A549 (cell line): ENCODE results near the gene ENAH. TPM values are rescaled to one million over a fixed set of nuclear protein-coding genes. Genes with fewer than 3 reads are reported as not detected.

Experiments used
- ATAC-seq, 2 experiments: fragments of 200-7000 bp in 1 of 2; fragments of >200 bp in 1 of 2; cut with Nextera tagmentation in 1 of 2; cut with Tn5 transposase in 1 of 2; 3 replicates each; pipeline versions ENCODE4 v1.8.0 to v1.9.1; 2018 to 2020; ENCODE audit warnings: mild to moderate bottlenecking in 1 of 2, moderate library complexity in 1 of 2
- CTCF ChIA-PET: fragments of 300-600 bp; sonication (Branson Sonifier 250); formaldehyde crosslinking; extraction: SDS; loops from one replicate; lab custom pipeline; 2021; ENCODE audit warnings: antibody characterized with exemption, inconsistent platforms; lab: Yijun Ruan, JAX
- POLR2A ChIA-PET: fragments of 350-600 bp; formaldehyde crosslinking; extraction: SDS; loops from one replicate; lab custom pipeline; 2021; ENCODE audit warnings: antibody characterized with exemption, inconsistent platforms; lab: Yijun Ruan, JAX
- DNase-seq, 2 experiments: peaks; one replicate each; pipeline versions ENCODE4 v3.0.0 to v3.0.0-alpha.2; 2011 to 2016; ENCODE audit warnings: low read depth in 1 of 2, low spot score in 1 of 2
- FAIRE-seq: peaks from 2 replicates; lab custom pipeline; 2011; peaks lifted over from hg19 to GRCh38; lab: Jason Lieb, UNC
- H3K27ac ChIP-seq, 2 experiments: fragments of >200 bp; sonication (Bioruptor Twin); formaldehyde crosslinking; 3 replicates each; pipeline ENCODE4 v1.5.1; 2016 to 2017
- H3K4me1 ChIP-seq: fragments of >200 bp; sonication (Bioruptor Twin); formaldehyde crosslinking; 3 replicates; pipeline ENCODE4 v1.6.1; 2016
- H3K4me2 ChIP-seq: fragments of >200 bp; sonication (Bioruptor Twin); formaldehyde crosslinking; 3 replicates; pipeline ENCODE4 v1.6.1; 2016
- H3K4me3 ChIP-seq: fragments of >200 bp; sonication (Bioruptor Twin); formaldehyde crosslinking; 3 replicates; pipeline ENCODE4 v1.5.1; 2016
- H3K9me3 ChIP-seq: fragments of >200 bp; sonication (Bioruptor Twin); formaldehyde crosslinking; 3 replicates; pipeline ENCODE4 v1.6.1; 2016
- CBX2 ChIP-seq: fragments of 200-600 bp; sonication (generic); IDR thresholded peaks from 2 replicates; pipeline ENCODE4 v1.6.1; 2016; ENCODE audit warnings: low read depth, mild to moderate bottlenecking, borderline replicate concordance
- CBX8 ChIP-seq: fragments of 200-600 bp; sonication (generic); IDR thresholded peaks from 2 replicates; pipeline ENCODE4 v1.6.1; 2016
- CEBPB ChIP-seq, 2 experiments: fragments of >200 bp in 1 of 2; sonication (Bioruptor Twin) in 1 of 2; formaldehyde crosslinking in 1 of 2; IDR thresholded peaks; 2 replicates each; pipeline ENCODE4 v1.6.1; 2012 to 2016
- EHF ChIP-seq: fragments of 250-450 bp; sonication (Bioruptor Pico); IDR thresholded peaks from 2 replicates; pipeline ENCODE4 v1.5.0; 2020; ENCODE audit warnings: mild to moderate bottlenecking
- ELK1 ChIP-seq: fragments of 150-350 bp; IDR thresholded peaks from 2 replicates; pipeline ENCODE4 v1.6.1; 2014; ENCODE audit warnings: low read depth, mild to moderate bottlenecking, low read length
- ESRRA ChIP-seq: fragments of 150-350 bp; IDR thresholded peaks from 2 replicates; pipeline ENCODE4 v1.6.1; 2014; ENCODE audit warnings: mild to moderate bottlenecking, low read length, borderline replicate concordance
- FOSL2 ChIP-seq, 2 experiments: fragments of 450-650 bp in 1 of 2; fragments of >200 bp in 1 of 2; sonication (Bioruptor Twin) in 1 of 2; formaldehyde crosslinking; IDR thresholded peaks; 2 replicates each; pipeline versions ENCODE4 v1.5.0 to v1.6.1; 2016 to 2020; ENCODE audit warnings: mild to moderate bottlenecking in 1 of 2, moderate library complexity in 1 of 2
- HDAC2 ChIP-seq: fragments of 200-600 bp; sonication (generic); IDR thresholded peaks from 2 replicates; pipeline ENCODE4 v1.6.1; 2016
- HEYL ChIP-seq: fragments of 250-450 bp; sonication (Bioruptor Pico); IDR thresholded peaks from 2 replicates; pipeline ENCODE4 v1.8.0; 2021; ENCODE audit warnings: mild to moderate bottlenecking, moderate library complexity
- HOXB5 ChIP-seq: fragments of 250-450 bp; sonication (Bioruptor Pico); IDR thresholded peaks from 2 replicates; pipeline ENCODE4 v1.5.0; 2020; ENCODE audit warnings: mild to moderate bottlenecking, moderate library complexity
- JUN ChIP-seq, 2 experiments: fragments of >200 bp; sonication (Bioruptor Twin); formaldehyde crosslinking; IDR thresholded peaks; 2 replicates in 1 of 2; 3 replicates in 1 of 2; pipeline ENCODE4 v1.6.1; 2016 to 2017
- JUNB ChIP-seq: fragments of >200 bp; sonication (Bioruptor Twin); formaldehyde crosslinking; IDR thresholded peaks from 2 replicates; pipeline ENCODE4 v1.6.1; 2016
- MAFK ChIP-seq: fragments of 450-650 bp; IDR thresholded peaks from 2 replicates; pipeline ENCODE4 v1.6.1; 2014; ENCODE audit not compliant: partially characterized antibody
- RCOR1 ChIP-seq: fragments of 150-350 bp; IDR thresholded peaks from 2 replicates; pipeline ENCODE4 v1.6.1; 2014; ENCODE audit warnings: antibody characterized with exemption, low read length, low read depth
- TFCP2L1 ChIP-seq: fragments of 250-450 bp; sonication (Bioruptor Pico); IDR thresholded peaks from 2 replicates; pipeline ENCODE4 v1.5.0; 2021; ENCODE audit warnings: mild to moderate bottlenecking
- TP53 ChIP-seq: fragments of 250-450 bp; sonication (Bioruptor Pico); IDR thresholded peaks from 2 replicates; pipeline ENCODE4 v1.5.0; 2021; ENCODE audit warnings: mild to moderate bottlenecking, moderate library complexity
- ZFP36 ChIP-seq: fragments of 450-650 bp; IDR thresholded peaks from 2 replicates; pipeline ENCODE4 v1.6.1; 2014; ENCODE audit warnings: borderline replicate concordance; ENCODE audit not compliant: partially characterized antibody
- ZNF302 ChIP-seq: fragments of 250-450 bp; sonication (Bioruptor Pico); IDR thresholded peaks from 2 replicates; pipeline ENCODE4 v1.9.0; 2021; ENCODE audit warnings: inconsistent platforms, mild to moderate bottlenecking, moderate library complexity
- WGBS: methylation state at CpG from one replicate; pipeline ENCODE4 v1.1.6; 2017; ENCODE audit errors: missing lambda C conversion rate; 5-methylcytosine and 5-hydroxymethylcytosine counted together
- polyA plus RNA-seq, 4 experiments: library from polyadenylated mRNA; depleted of rRNA in 3 of 4; stranded (reverse); fragments of >200 nt; fragmentation: RNase III in 1 of 4; extraction: RNeasy Plus Mini Kit Qiagen cat#74134 plus additional on column Dnase treatment in 1 of 4; gene quantifications; 2 replicates in 3 of 4; 3 replicates in 1 of 4; pipeline ENCODE4 v1.2.3, GENCODE V29; 2011 to 2017
- TF ChIP-seq, protein P1 (sequence below): fragments of >200 bp; sonication (Bioruptor Twin); formaldehyde crosslinking; IDR thresholded peaks from 3 replicates; pipeline ENCODE4 v1.6.1; 2016
- TF ChIP-seq, protein P2 (sequence below): fragments of 450-650 bp; IDR thresholded peaks from 2 replicates; pipeline ENCODE4 v1.6.1; 2014; ENCODE audit warnings: antibody characterized with exemption
- TF ChIP-seq, protein P3 (sequence below): fragments of >200 bp; sonication (Bioruptor Twin); formaldehyde crosslinking; IDR thresholded peaks from 2 replicates; pipeline ENCODE4 v1.6.1; 2016
- TF ChIP-seq, protein P4 (sequence below): fragments of 200-600 bp; sonication (generic); IDR thresholded peaks from 2 replicates; pipeline ENCODE4 v1.6.1; 2016; ENCODE audit warnings: antibody characterized with exemption, mild to moderate bottlenecking, moderate library complexity

The ENAH gene
- polyA plus RNA-seq, 2 of the 4 experiments (the other 2 are of a cell fraction), result 142 to 155 TPM

GRCh38 chr1:225453797-225454648 lies 198.9 kb downstream of the ENAH start:
- DNase-seq (peak in 1 of 2 experiments; percentile 71), ATAC-seq (peak; percentile 70 to 71), FAIRE-seq (peak; percentile 28)
- under 1% methylated on average over 5 of the region's 5 CpGs for WGBS
- ChIA-PET POLR2A (no interaction called here), CTCF (interaction anchor here (0.9 to 13.1 kb wide), 6 partner anchors 9 to 478 kb away, joined by 3 to 138 read pairs (median 4); no protein-coding TSS in a partner anchor)
- TF ChIP-seq ZFP36 (no peak), FOSL2 (IDR thresholded peaks at IDR 0.05) (no peak), FOSL2 (CRISPR knock-in tag; IDR thresholded peaks at IDR 0.05) (peak; percentile 67), CBX8 (no peak), ZNF302 (CRISPR knock-in tag) (no peak), ESRRA (no peak), ELK1 (no peak), JUNB (peak; percentile 53; the same call in 1 of the 2 replicates), CEBPB (IDR thresholded peaks at IDR 0.05) (peak; percentile 75 to 89; a peak in 3 of 4 replicates), RCOR1 (no peak), TFCP2L1 (CRISPR knock-in tag) (no peak), HOXB5 (no peak), MAFK (no peak), JUN (IDR thresholded peaks at IDR 0.05) (peak; percentile 30 to 36; a peak in 1 of 5 replicates), EHF (CRISPR knock-in tag) (no peak), TP53 (no peak), CBX2 (no peak), HEYL (no peak), HDAC2 (no peak)
- TF ChIP-seq, protein P1, sequence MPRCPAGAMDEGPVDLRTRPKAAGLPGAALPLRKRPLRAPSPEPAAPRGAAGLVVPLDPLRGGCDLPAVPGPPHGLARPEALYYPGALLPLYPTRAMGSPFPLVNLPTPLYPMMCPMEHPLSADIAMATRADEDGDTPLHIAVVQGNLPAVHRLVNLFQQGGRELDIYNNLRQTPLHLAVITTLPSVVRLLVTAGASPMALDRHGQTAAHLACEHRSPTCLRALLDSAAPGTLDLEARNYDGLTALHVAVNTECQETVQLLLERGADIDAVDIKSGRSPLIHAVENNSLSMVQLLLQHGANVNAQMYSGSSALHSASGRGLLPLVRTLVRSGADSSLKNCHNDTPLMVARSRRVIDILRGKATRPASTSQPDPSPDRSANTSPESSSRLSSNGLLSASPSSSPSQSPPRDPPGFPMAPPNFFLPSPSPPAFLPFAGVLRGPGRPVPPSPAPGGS, result peak; percentile 35; the same call in 1 of the 3 replicates
- TF ChIP-seq, protein P2, sequence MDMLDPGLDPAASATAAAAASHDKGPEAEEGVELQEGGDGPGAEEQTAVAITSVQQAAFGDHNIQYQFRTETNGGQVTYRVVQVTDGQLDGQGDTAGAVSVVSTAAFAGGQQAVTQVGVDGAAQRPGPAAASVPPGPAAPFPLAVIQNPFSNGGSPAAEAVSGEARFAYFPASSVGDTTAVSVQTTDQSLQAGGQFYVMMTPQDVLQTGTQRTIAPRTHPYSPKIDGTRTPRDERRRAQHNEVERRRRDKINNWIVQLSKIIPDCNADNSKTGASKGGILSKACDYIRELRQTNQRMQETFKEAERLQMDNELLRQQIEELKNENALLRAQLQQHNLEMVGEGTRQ, result no peak
- TF ChIP-seq, protein P3, sequence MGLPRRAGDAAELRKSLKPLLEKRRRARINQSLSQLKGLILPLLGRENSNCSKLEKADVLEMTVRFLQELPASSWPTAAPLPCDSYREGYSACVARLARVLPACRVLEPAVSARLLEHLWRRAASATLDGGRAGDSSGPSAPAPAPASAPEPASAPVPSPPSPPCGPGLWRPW, result no peak
- TF ChIP-seq, protein P4, sequence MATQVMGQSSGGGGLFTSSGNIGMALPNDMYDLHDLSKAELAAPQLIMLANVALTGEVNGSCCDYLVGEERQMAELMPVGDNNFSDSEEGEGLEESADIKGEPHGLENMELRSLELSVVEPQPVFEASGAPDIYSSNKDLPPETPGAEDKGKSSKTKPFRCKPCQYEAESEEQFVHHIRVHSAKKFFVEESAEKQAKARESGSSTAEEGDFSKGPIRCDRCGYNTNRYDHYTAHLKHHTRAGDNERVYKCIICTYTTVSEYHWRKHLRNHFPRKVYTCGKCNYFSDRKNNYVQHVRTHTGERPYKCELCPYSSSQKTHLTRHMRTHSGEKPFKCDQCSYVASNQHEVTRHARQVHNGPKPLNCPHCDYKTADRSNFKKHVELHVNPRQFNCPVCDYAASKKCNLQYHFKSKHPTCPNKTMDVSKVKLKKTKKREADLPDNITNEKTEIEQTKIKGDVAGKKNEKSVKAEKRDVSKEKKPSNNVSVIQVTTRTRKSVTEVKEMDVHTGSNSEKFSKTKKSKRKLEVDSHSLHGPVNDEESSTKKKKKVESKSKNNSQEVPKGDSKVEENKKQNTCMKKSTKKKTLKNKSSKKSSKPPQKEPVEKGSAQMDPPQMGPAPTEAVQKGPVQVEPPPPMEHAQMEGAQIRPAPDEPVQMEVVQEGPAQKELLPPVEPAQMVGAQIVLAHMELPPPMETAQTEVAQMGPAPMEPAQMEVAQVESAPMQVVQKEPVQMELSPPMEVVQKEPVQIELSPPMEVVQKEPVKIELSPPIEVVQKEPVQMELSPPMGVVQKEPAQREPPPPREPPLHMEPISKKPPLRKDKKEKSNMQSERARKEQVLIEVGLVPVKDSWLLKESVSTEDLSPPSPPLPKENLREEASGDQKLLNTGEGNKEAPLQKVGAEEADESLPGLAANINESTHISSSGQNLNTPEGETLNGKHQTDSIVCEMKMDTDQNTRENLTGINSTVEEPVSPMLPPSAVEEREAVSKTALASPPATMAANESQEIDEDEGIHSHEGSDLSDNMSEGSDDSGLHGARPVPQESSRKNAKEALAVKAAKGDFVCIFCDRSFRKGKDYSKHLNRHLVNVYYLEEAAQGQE, result no peak
- Histone ChIP-seq H3K4me1 (peaks cover 37% of the 10 kb centered on the region), H3K27ac (peak overlapping the region; percentile 49 to 60; a peak in 4 of 6 replicates), H3K4me2 (peak overlapping the region; percentile 83), H3K4me3 (peak overlapping the region; percentile 7; the same call in 1 of the 3 replicates), H3K9me3 (no peaks in the 10 kb centered on the region)
